Uterus (tissue), 4 donors: ENCODE measurements around the gene TBC1D9. TPM values are rescaled to one million over a fixed set of nuclear protein-coding genes. Genes with fewer than 3 reads are reported as not detected.

Experiments
- DNase-seq, 2 donors: peaks; one replicate each; pipeline ENCODE4 v3.0.0-alpha.2; 2019 to 2020
- H3K27ac ChIP-seq, 2 donors: fragments of 200-600 bp; sonication (generic); 1 replicate in 1 of 2; 2 replicates in 1 of 2; pipeline ENCODE4 v1.5.1; 2016 to 2018
- H3K27me3 ChIP-seq, 2 donors: fragments of 200-600 bp; sonication (generic); one replicate each; pipeline ENCODE4 v1.5.1; 2018 to 2019; ENCODE audit warnings: control low read depth in 1 of 2
- H3K36me3 ChIP-seq, 2 donors: fragments of 200-600 bp; sonication (generic); one replicate each; pipeline ENCODE4 v1.5.1; 2019; ENCODE audit warnings: control low read depth in 1 of 2
- H3K4me1 ChIP-seq, 2 donors: fragments of 200-600 bp; sonication (generic); one replicate each; pipeline ENCODE4 v1.5.1; 2018 to 2019; ENCODE audit warnings: control low read depth in 1 of 2
- H3K4me3 ChIP-seq, 2 donors: fragments of 200-600 bp; sonication (generic); 1 replicate in 1 of 2; 2 replicates in 1 of 2; pipeline ENCODE4 v1.5.1; 2018 to 2019; ENCODE audit warnings: mild to moderate bottlenecking in 1 of 2
- H3K9me3 ChIP-seq, 2 donors: fragments of 200-600 bp; sonication (generic); one replicate each; pipeline ENCODE4 v1.5.1; 2019; ENCODE audit warnings: control low read depth in 1 of 2
- POLR2A ChIP-seq, 2 donors: fragments of 450-650 bp; IDR thresholded peaks; one replicate each; pipeline ENCODE4 v1.6.1; 2016; ENCODE audit warnings: antibody characterized with exemption in 2 of 2, mild to moderate bottlenecking in 1 of 2, moderate library complexity in 1 of 2
- intact Hi-C: fragments of 100-400 bp; cut with DNase I; formaldehyde crosslinking; loops from one replicate; pipeline ENCODE4 v1.15.1; 2023; ENCODE audit warnings: low total_unique reads
- total RNA-seq, 4 donors: library from RNA; depleted of rRNA in 3 of 4; stranded (reverse); fragments of >200 nt in 3 of 4; gene quantifications; one replicate each; pipeline versions ENCODE4 v1.1.0 to v1.2.4, GENCODE V29; 2014 to 2023
- TF ChIP-seq, protein P1 (sequence below), 4 experiments: fragments of 200-600 bp in 2 of 4; fragments of 450-650 bp in 2 of 4; sonication (generic) in 2 of 4; IDR thresholded peaks; one replicate each; pipeline ENCODE4 v1.5.1; 2016 to 2019; ENCODE audit warnings: antibody characterized with exemption in 4 of 4, mild to moderate bottlenecking in 2 of 4, moderate library complexity in 1 of 4
- donor health status: DM: yes; HTN: yes; CAD: no.

TBC1D9 gene
- total RNA-seq, 4 donors from 2014 or later = 3.8 to 48.8 (median 13.3) TPM

DNA sequence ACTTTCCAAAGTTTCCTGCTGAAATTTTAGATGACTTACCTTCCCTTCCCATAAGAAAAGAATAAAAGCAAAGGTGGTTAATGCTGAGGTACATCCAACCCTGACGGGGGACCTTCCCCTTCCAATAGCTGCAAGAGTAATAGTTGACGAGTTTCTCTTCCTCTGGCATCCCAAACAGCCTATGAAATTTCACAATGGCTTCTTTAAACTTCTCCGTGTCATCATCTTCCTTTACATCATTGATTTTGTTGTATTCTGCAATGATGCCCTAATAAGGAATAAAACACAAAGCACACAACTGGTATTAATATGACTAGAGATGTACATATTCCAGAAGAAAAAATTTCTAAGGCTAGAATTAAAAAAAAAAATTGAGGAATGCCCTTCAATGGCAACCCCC, 76.6 kb downstream of the TBC1D9 start:
- no peaks in the 10 kb centered on the region for H3K4me1 ChIP-seq
- no peak for TF ChIP-seq POLR2A (IDR thresholded peaks at IDR 0.05)
- TF ChIP-seq, protein P1, sequence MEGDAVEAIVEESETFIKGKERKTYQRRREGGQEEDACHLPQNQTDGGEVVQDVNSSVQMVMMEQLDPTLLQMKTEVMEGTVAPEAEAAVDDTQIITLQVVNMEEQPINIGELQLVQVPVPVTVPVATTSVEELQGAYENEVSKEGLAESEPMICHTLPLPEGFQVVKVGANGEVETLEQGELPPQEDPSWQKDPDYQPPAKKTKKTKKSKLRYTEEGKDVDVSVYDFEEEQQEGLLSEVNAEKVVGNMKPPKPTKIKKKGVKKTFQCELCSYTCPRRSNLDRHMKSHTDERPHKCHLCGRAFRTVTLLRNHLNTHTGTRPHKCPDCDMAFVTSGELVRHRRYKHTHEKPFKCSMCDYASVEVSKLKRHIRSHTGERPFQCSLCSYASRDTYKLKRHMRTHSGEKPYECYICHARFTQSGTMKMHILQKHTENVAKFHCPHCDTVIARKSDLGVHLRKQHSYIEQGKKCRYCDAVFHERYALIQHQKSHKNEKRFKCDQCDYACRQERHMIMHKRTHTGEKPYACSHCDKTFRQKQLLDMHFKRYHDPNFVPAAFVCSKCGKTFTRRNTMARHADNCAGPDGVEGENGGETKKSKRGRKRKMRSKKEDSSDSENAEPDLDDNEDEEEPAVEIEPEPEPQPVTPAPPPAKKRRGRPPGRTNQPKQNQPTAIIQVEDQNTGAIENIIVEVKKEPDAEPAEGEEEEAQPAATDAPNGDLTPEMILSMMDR (IDR thresholded peaks at IDR 0.05) = no peak
- no peak overlapping the region for H3K27ac ChIP-seq
- DNase-seq = no peak
- no peaks in the 10 kb centered on the region for H3K9me3 ChIP-seq
- H3K4me3 ChIP-seq = no peak overlapping the region
- H3K36me3 ChIP-seq = no peaks in the 10 kb centered on the region
- intact Hi-C loops = no loop called here
- H3K27me3 ChIP-seq = no peaks in the 10 kb centered on the region

DNA sequence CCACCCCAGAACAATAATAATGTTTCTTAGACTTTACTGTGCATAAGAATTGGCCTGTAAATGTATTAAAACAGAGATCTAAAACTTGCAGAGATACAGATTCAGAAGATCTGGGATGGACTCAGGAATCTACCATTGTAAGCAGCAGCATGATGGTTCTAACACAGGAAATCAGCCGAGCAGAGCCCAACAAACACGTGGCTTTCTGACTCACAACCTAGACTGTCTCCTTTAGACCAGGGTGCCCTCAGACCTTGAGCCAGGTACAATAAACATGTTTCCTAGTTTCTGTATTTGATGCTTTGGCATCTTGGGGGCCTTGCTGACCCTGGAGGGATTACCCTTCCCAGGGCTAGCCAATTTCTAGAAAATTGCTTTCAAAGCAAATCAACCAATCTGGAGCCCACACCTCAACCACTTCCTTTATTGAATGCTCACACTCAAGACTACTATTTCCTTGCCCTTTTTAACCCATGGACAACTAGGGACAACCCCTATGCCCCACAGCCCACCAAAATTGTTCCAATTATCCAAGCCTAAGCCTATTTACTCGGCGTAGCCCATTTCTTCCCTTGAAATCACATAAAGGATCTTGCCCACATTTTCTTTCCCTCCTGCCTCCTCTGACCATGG, 80.5 kb downstream of the TBC1D9 start:
- Histone ChIP-seq H3K4me3 (no peak overlapping the region), H3K36me3 (no peaks in the 10 kb centered on the region), H3K9me3 (no peaks in the 10 kb centered on the region), H3K27ac (no peak overlapping the region), H3K4me1 (no peaks in the 10 kb centered on the region), H3K27me3 (no peaks in the 10 kb centered on the region)
- DNase-seq = no peak
- intact Hi-C loops = no loop called here
- TF ChIP-seq POLR2A (IDR thresholded peaks at IDR 0.05) = no peak
- TF ChIP-seq, protein P1 (IDR thresholded peaks at IDR 0.05) = no peak

DNA sequence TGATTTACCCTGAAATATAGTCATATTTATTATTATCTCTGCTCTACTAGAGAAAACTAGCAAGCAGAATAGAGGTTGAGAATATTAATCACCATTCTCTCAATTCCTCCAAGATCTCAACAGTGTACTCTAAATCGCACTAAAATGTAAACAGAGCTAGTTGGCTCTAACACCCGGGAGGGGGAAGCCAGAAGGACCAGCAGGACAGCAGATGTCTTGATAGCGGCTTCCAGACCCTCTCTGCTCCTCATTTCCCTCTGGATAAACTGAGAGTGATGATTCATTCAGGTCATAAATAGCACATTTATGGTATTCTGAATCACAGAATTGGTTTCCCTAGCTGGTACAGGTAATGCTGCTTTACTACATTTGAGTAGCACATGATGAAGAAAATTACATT, 82.5 kb downstream of the TBC1D9 start:
- TF ChIP-seq, protein P1 (IDR thresholded peaks at IDR 0.05) = no peak
- TF ChIP-seq POLR2A (IDR thresholded peaks at IDR 0.05) = no peak
- Histone ChIP-seq H3K9me3 (no peaks in the 10 kb centered on the region), H3K4me3 (no peak overlapping the region), H3K27me3 (no peaks in the 10 kb centered on the region), H3K4me1 (no peaks in the 10 kb centered on the region), H3K36me3 (no peaks in the 10 kb centered on the region), H3K27ac (no peak overlapping the region)
- DNase-seq = no peak
- intact Hi-C loops = no loop called here

DNA sequence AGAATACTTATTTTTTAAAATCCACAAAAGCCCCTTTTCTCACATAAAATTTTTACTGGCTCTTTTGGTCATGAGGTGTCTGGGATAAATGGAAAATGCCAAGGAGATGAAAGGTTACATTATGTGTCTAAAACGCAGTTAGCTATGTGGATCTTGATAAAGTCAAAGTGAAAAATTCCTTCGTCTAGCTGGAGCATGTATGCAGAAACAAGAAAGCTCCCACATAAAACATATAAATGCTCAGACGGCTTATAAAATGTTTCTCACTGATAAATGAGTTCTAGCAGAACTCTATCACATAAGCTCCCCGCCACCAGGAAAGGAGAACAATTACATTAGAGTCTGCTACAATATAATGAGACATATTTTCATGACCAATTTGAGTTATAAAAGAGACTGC, 83.8 kb downstream of the TBC1D9 start:
- intact Hi-C loops = no loop called here
- H3K27me3 ChIP-seq = no peaks in the 10 kb centered on the region
- H3K9me3 ChIP-seq = no peaks in the 10 kb centered on the region
- no peaks in the 10 kb centered on the region for H3K36me3 ChIP-seq
- no peak overlapping the region for H3K27ac ChIP-seq
- no peak overlapping the region for H3K4me3 ChIP-seq
- no peaks in the 10 kb centered on the region for H3K4me1 ChIP-seq
- TF ChIP-seq, protein P1 (IDR thresholded peaks at IDR 0.05) = no peak
- TF ChIP-seq POLR2A (IDR thresholded peaks at IDR 0.05) = no peak
- no peak for DNase-seq

DNA sequence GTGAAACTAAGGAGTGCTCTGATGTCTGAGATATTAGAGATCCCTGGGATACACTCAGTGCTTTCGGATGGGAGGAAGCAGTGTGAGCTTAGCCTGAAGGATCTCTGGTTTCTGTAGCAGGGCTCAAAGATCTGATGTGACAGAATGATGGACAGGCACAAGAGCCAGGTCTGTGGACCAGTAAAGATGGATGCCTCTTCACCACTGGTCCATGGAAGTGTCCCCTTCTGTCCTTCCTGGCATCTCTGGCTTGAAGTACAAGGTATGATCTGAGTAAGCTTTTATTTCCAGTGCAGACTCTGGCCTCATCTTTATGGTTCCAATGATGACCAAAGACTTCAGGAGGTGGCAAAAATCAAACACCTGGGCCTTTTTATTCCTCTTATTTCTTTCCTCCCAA, 88.1 kb downstream of the TBC1D9 start:
- intact Hi-C loops = no loop called here
- H3K4me3 ChIP-seq = no peak overlapping the region
- no peaks in the 10 kb centered on the region for H3K36me3 ChIP-seq
- no peak overlapping the region for H3K27ac ChIP-seq
- no peaks in the 10 kb centered on the region for H3K9me3 ChIP-seq
- TF ChIP-seq POLR2A (IDR thresholded peaks at IDR 0.05) = no peak
- TF ChIP-seq, protein P1 (IDR thresholded peaks at IDR 0.05) = no peak
- H3K27me3 ChIP-seq = no peaks in the 10 kb centered on the region
- H3K4me1 ChIP-seq = no peaks in the 10 kb centered on the region
- DNase-seq = no peak
